ENCODE measurements around the gene TMCC3.
"Not testable (repeated sequence)": the region's sequence is repeated elsewhere in the genome, so short reads cannot be mapped to it uniquely, and the experiment has no call there.

Gene TMCC3

DNA sequence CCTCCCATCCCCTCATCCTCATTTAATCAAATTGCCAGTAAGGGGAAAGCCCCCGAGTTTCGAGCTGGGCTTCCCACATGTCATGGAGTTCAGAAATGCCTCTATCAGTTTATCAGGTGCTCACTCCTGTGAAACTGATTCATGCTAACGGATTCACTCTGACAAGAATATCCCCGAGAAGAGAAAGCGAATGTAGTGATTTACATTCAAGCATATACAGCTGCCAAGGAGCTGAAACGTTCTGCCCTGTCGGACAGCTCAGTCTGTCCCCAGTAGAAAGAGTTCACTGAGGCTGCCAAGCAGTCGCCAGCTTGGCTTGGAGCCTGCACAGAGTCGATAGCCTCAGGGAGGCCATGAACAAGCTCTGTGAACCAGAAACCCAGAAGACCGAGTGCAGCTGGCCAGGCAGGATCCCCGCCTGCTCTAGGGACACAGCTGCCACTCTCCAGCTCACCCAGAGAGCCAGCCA is 88.4 kb downstream of the TMCC3 start:
- no peak for DNase-seq

DNA sequence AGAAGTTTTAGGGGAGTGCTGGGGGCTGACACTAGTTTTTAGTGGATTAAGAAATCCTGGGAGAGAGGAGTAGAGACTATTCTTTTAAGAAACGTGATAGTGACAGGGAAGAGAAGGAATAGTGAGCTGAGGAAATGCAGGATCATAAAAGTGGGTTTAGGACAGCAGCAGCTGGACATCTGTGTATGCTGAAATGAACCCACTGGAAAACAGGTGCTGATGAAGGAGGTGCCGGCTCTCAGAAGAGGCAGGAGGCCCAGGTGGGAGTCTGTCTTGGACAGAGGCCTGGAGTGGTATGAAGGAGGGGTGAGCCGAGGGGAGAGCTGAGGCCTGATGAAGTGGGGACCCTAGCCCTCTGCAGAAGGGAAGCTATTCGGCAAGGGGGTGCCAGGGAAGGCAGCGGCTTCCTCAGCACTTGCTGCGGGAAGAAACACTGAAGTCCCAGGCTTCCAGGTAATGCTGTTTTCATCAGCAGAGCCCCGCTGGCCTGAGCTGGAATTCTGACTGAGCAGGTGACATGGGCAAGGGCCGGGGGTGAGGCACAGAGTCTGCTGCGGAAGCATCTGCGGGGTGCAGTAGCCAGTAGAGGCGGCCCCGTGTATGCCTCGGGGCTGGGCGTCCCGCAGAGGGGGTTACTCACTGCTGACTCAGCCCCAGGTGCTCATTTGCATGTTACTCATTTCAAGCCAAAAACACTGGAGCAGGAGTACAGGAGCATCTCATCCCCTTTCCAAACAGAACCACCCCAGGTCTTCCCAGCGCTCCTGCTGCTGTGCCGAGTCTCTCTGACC is 89.7 kb downstream of the TMCC3 start:
- DNase-seq, result no peak

GRCh38 chr12:94558612-94559011 is 91.7 kb downstream of the TMCC3 start:
- DNase-seq, result no peak

- DNase-seq, result no peak
Observed at GRCh38 chr12:94557746-94558295, 92.5 kb downstream of the TMCC3 start.

DNA sequence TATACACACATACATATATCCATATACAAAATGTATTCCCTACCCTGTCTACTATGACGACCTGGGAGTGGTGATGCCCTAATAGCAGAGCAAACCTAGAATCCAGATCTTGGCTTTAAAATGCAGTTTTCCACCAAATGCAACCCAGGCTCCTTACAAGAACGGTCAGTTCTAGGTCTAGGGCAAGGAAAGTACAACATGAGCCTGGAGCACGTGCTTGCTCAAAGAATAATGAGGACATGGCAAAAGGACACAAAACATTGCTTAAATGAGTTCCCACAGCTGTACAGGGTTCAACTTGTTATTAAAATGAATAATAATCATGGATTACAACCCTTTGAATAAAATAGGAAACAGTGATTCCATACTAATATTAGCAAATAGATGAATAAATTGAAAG is 94.7 kb downstream of the TMCC3 start:
- DNase-seq, result no peak

DNA sequence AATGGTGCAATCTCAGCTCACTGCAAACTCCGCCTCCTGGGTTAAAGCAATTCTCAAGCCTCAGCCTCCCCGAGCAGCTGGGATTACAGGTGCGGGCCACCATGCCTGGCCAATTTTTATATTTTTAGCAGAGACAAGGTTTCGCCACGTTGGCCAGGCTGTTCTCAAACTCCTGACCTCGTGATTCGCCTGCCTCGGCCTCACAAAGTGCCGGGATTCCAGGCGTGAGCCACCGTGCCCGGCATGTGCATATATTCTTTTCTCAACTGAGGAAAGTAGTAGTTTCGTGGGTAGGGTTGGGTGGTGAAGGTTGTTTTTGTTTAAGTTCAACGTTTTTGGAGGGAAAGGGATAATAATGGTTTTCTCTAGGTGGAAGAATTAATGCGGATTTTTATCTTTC is 96.5 kb downstream of the TMCC3 start:
- DNase-seq, result no peak

GRCh38 chr12:94553130-94553519 is 97.2 kb downstream of the TMCC3 start:
- DNase-seq, result no peak

- no peak for DNase-seq
Observed at GRCh38 chr12:94551810-94552209, 98.5 kb downstream of the TMCC3 start.

GRCh38 chr12:94550964-94551363 is 99.4 kb downstream of the TMCC3 start:
- DNase-seq, result no peak

- DNase-seq, result not testable (repeated sequence)
Observed at GRCh38 chr12:94548833-94549232, 101.5 kb downstream of the TMCC3 start.

- DNase-seq, result no peak
Observed at GRCh38 chr12:94545935-94546771, 104.2 kb downstream of the TMCC3 start.

DNA sequence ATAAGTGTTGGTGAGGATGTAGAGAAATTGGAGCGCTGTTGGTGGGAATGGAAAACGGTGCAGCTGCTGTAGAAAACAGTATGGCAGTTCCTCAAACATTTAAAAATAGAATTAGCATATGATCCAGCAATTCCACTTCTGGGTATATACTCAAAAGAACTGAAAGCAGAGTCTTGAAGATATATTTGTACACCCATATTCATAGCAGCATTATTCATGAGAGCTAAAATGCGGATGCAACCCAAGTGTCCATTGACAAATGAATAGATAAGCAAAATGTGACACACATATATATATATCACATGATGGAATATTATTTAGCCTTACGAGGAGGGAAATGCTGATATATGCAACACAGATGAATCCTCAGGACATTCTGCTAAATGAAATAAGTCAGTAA is 106.0 kb downstream of the TMCC3 start:
- DNase-seq, result no peak

DNA sequence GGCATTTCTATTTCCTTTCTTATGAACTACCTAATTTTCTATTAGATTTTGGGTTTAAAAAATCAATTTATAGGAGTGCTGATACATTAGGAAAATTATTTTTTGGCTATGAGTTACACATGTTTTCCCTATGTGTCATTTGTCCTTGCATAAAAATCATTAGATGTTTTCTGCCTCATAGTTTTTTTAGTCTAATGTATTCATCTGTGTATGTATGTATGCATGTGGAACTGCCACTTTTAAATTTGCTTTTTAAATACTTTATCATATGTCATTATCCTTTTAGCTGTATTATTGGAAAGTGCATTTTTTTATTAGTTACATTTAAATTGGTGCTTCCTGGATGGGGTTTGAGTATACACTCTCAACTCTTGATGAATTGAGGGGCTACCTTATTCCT is 112.0 kb downstream of the TMCC3 start:
- no peak for DNase-seq

GRCh38 chr12:94536040-94536965 is 114.1 kb downstream of the TMCC3 start:
- no peak for DNase-seq

- no peak for DNase-seq
Observed at GRCh38 chr12:94535510-94535921, 114.8 kb downstream of the TMCC3 start.

DNA sequence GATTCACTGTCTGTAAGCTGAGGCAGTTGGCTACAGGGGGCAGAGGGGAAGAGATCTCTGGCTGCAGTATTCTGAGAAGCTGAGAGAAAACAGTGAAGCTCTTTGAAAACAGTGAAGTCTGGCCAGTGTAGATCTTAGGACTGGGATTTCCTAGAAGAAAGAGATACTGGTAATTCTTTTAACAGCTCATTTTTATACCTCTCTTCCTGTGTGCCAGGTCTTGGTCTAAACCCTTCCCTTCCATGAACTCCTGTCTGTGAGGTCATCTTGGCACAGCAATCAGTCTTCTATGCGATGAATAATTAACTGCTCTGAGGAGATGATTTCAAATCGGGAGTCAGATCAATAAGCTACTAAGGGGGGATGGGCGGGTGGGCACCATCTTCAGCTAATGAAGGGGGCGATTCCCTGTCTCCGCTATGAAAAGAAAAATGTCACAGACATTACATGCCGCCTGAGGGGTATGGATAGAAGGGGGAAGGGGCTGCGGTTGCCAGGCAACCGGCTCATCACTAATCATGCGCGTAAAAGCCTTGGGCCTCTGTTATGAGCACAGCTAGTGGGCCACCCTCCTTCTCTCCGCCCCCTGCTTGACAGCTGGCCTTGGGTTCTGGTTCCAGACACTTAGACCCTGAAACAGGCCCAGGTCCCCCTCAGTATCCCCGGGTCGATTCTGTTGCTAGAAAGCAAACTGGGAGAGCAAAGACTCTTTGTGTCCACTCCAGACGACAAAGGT is 115.4 kb downstream of the TMCC3 start:
- DNase-seq, result no peak

- DNase-seq, result no peak
Observed at GRCh38 chr12:94534278-94534677, 116.1 kb downstream of the TMCC3 start.

GRCh38 chr12:94532490-94533422 is 117.6 kb downstream of the TMCC3 start:
- peak; percentile 11 for DNase-seq

DNA sequence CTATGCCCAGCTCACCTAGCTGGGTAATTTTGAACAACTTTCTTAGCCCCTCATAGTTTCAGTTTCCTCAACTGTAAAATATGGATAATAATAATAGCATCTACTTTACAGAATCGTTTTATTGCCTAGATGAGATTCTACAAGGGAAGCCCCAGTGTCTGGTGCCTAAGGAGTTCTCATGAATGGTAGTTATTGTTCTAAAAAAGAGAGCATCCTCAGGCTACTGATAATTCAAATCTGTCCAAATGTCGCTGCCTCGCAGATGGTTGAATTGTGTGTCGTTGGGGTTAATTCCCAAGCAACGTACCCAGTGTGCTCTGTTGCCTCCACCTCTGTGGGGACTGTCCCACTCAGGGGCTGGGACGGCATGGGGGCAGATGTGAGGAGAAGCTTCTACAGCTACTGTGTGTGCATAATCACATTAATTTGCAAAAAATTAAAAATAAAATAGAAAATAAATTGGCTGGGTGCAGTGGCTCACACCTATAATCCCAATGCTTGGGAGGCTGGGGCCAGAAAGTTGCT is 119.1 kb downstream of the TMCC3 start:
- no peak for DNase-seq

- DNase-seq, result no peak
Observed at GRCh38 chr12:94525951-94526350, 124.4 kb downstream of the TMCC3 start.
